HCT116 (cell line): ENCODE results near the gene ATP6V1B1. TPM values are rescaled to one million over a fixed set of nuclear protein-coding genes. Genes with fewer than 3 reads are reported as not detected.

Experiments
- ATAC-seq: fragments of 200-7000 bp; cut with Tn5 transposase; 2 replicates; pipeline ENCODE4 v1.9.1; 2020; ENCODE audit warnings: mild to moderate bottlenecking, moderate library complexity
- BruUV-seq: library from RNA; stranded (reverse); fragments of 400-500 nt; replicated peaks from 2 replicates; lab custom pipeline; 2021; lab: Mats Ljungman, UMichigan
- CTCF ChIA-PET: fragments of 300-600 bp; sonication (Branson Sonifier 250); formaldehyde crosslinking; loops from one replicate; lab custom pipeline; 2021; ENCODE audit warnings: antibody characterized with exemption; lab: Charles Lee
- POLR2A ChIA-PET: fragments of 300-600, 350-600 bp; sonication (Branson Sonifier 250); formaldehyde crosslinking; loops from one replicate; lab custom pipeline; 2021; ENCODE audit warnings: antibody characterized with exemption; lab: Charles Lee
- RAD21 ChIA-PET, 2 experiments: fragments of 300-600 bp; sonication (Branson Sonifier 250); formaldehyde crosslinking; loops; one replicate each; lab custom pipeline; 2023; ENCODE audit warnings: low total read pairs in 2 of 2; ENCODE audit not compliant: uncharacterized antibody in 2 of 2, unreplicated experiment in 2 of 2, low non-redundant PET in 1 of 2; lab: Charles Lee
- DNase-seq: peaks from one replicate; pipeline ENCODE4 v3.0.0-alpha.2; 2010; ENCODE audit warnings: low read depth, low spot score
- H2AFZ ChIP-seq: fragments of 200-600 bp; shearing (Covaris generic), sonication (generic); 2 replicates; pipeline ENCODE4 v1.6.1; 2017; ENCODE audit warnings: low read depth, mixed run types, mixed read lengths, antibody characterized with exemption, low read length; ENCODE audit not compliant: poor library complexity, severe bottlenecking
- H3K27ac ChIP-seq: 2 replicates; pipeline ENCODE4 v1.5.1; 2012; ENCODE audit warnings: low read depth, low read length
- H3K27me3 ChIP-seq: fragments of 200-600 bp; sonication (generic); 2 replicates; pipeline ENCODE4 v1.6.1; 2016; ENCODE audit warnings: mixed run types, low read length, mixed read lengths; ENCODE audit not compliant: insufficient read depth
- H3K36me3 ChIP-seq, 2 experiments: fragments of 200-500 bp in 1 of 2; fragments of 200-600 bp in 1 of 2; sonication (Bioruptor generic) in 1 of 2; sonication (generic) in 1 of 2; 2 replicates each; pipeline versions ENCODE4 v1.5.1 to v1.6.1; 2014 to 2016; ENCODE audit warnings: low read length in 2 of 2, inconsistent platforms in 1 of 2, mixed read lengths in 1 of 2, mixed run types in 1 of 2; ENCODE audit not compliant: insufficient read depth in 2 of 2, control insufficient read depth in 1 of 2
- H3K4me1 ChIP-seq, 2 experiments: fragments of 200-600 bp in 1 of 2; sonication (generic) in 1 of 2; 2 replicates each; pipeline versions ENCODE4 v1.5.1 to v1.6.1; 2012 to 2017; ENCODE audit warnings: low read length in 2 of 2, inconsistent platforms in 1 of 2, mild to moderate bottlenecking in 1 of 2, mixed read lengths in 1 of 2, mixed run types in 1 of 2, moderate library complexity in 1 of 2; ENCODE audit not compliant: insufficient read depth in 2 of 2, control insufficient read depth in 1 of 2
- H3K4me2 ChIP-seq: fragments of 200-600 bp; sonication (generic); 2 replicates; pipeline ENCODE4 v1.6.1; 2017; ENCODE audit warnings: mixed run types, low read length, mixed read lengths
- H3K4me3 ChIP-seq, 2 experiments: fragments of 200-600 bp in 1 of 2; sonication (generic) in 1 of 2; replicated peaks in 1 of 2; 2 replicates each; pipeline ENCODE4 v1.5.1; 2011 to 2016; ENCODE audit warnings: low read length in 2 of 2, control low read depth in 1 of 2, low read depth in 1 of 2, mild to moderate bottlenecking in 1 of 2, mixed read lengths in 1 of 2, mixed run types in 1 of 2
- H3K79me2 ChIP-seq: fragments of 200-600 bp; sonication (generic); 2 replicates; pipeline ENCODE4 v1.6.1; 2017; ENCODE audit warnings: mild to moderate bottlenecking, mixed run types, low read length, moderate library complexity, mixed read lengths; ENCODE audit not compliant: insufficient read depth
- H3K9ac ChIP-seq: fragments of 200-600 bp; sonication (generic); 2 replicates; pipeline ENCODE4 v1.6.1; 2016; ENCODE audit warnings: low read length, mixed read lengths
- H3K9me2 ChIP-seq: fragments of 200-600 bp; sonication (generic), shearing (Covaris generic); 2 replicates; pipeline ENCODE4 v1.6.1; 2017; ENCODE audit warnings: mixed run types, mild to moderate bottlenecking, moderate library complexity; ENCODE audit not compliant: insufficient read depth
- H3K9me3 ChIP-seq, 2 experiments: fragments of 200-500 bp in 1 of 2; fragments of 200-600 bp in 1 of 2; sonication (Bioruptor generic) in 1 of 2; sonication (generic) in 1 of 2; 2 replicates each; pipeline ENCODE4 v1.6.1; 2014 to 2017; ENCODE audit warnings: low read length in 2 of 2, mixed read lengths in 2 of 2, inconsistent platforms in 1 of 2, low read depth in 1 of 2, mild to moderate bottlenecking in 1 of 2, mixed run types in 1 of 2, moderate library complexity in 1 of 2; ENCODE audit not compliant: control insufficient read depth in 1 of 2, insufficient read depth in 1 of 2
- H4K20me1 ChIP-seq: fragments of 200-600 bp; sonication (generic), shearing (Covaris generic); 2 replicates; pipeline ENCODE4 v1.6.1; 2017; ENCODE audit warnings: mixed run types, mild to moderate bottlenecking, moderate library complexity; ENCODE audit not compliant: insufficient read depth
- CBX3 ChIP-seq: IDR thresholded peaks from 2 replicates; pipeline ENCODE4 v1.6.1; 2012; ENCODE audit warnings: low read depth
- EGR1 ChIP-seq: IDR thresholded peaks from 2 replicates; pipeline ENCODE4 v1.6.1; 2012; ENCODE audit warnings: low read depth
- ELF1 ChIP-seq: IDR thresholded peaks from 2 replicates; pipeline ENCODE4 v1.6.1; 2012; ENCODE audit warnings: low read depth, borderline replicate concordance
- FOSL1 ChIP-seq: IDR thresholded peaks from 2 replicates; pipeline ENCODE4 v1.6.1; 2012; ENCODE audit warnings: low read depth
- JUND ChIP-seq: IDR thresholded peaks from 2 replicates; pipeline ENCODE4 v1.6.1; 2012
- POLR2A ChIP-seq: IDR thresholded peaks from 2 replicates; pipeline ENCODE4 v1.7.0; 2011; ENCODE audit warnings: borderline replicate concordance; ENCODE audit not compliant: insufficient read depth, insufficient read length; ENCODE audit errors: extremely low read depth
- RAD21 ChIP-seq: IDR thresholded peaks from 2 replicates; pipeline ENCODE4 v1.6.1; 2012; ENCODE audit warnings: low read depth, mild to moderate bottlenecking
- SIN3A ChIP-seq: IDR thresholded peaks from 2 replicates; pipeline ENCODE4 v1.6.1; 2012; ENCODE audit warnings: low read depth
- ZFX ChIP-seq: fragments of 450-650 bp; IDR thresholded peaks from 2 replicates; pipeline ENCODE4 v1.6.1; 2017
- intact Hi-C: fragments of 100-400 bp; cut with micrococcal nuclease; formaldehyde crosslinking; loops from 2 replicates; pipeline ENCODE4 v1.10.0; 2022
- total RNA-seq: library from RNA; stranded (reverse); gene quantifications from one replicate; pipeline ENCODE4 v1.2.1, GENCODE V29; 2021; ENCODE audit not compliant: unreplicated experiment
- TF ChIP-seq, protein P1 (sequence below), 3 experiments: fragments of 200-600 bp in 1 of 3; sonication (generic) in 1 of 3; IDR thresholded peaks in 2 of 3; conservative IDR thresholded peaks in 1 of 3; 2 replicates each; pipeline ENCODE4 v1.5.1; 2012 to 2017; ENCODE audit warnings: low read depth in 2 of 3, low read length in 2 of 3, antibody characterized with exemption in 1 of 3, borderline replicate concordance in 1 of 3, control low read depth in 1 of 3, mild to moderate bottlenecking in 1 of 3, mixed read lengths in 1 of 3, mixed run types in 1 of 3, moderate library complexity in 1 of 3; ENCODE audit not compliant: insufficient read depth in 1 of 3
- TF ChIP-seq, protein P2 (sequence below): IDR thresholded peaks from 2 replicates; pipeline ENCODE4 v1.6.1; 2012
- TF ChIP-seq, protein P3 (sequence below): IDR thresholded peaks from 2 replicates; pipeline ENCODE4 v1.6.1; 2012; ENCODE audit warnings: low read depth

Gene ATP6V1B1
- total RNA-seq, 1 experiment from 2014 or later = 0.74 TPM

DNA sequence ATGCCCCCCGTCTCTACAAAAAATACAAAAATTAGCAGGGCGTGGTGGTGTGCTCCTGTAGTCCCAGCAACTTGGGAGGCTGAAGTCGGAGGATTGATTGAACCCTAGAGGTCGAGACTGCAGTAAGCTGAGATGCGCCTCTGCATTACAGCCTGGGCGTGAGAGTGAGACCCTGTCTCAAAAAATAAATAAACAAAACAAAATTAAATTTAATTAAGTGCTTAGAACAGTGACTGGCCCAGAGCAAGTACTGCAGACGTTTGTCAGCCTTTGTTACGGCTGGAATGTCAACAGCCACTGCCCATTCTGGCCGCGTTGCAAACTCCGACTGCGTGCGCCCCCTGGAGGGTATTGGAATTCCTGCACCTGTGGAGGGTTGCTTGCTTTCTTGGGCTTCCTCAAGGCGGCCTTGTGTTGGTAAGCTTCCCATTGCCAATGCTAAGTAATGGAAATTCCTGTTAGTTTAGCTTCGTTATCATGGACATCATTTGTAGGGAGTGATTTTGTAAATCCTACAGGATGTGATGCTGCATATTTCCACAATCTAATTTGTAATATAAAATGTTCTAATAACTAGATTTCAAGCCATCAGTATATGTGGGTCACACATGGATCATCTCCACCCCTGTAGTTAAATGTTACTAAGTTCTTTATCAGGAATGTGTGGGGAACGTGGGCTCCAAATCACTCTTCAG, 15.9 kb upstream of the ATP6V1B1 start:
- H3K9ac ChIP-seq = no peak overlapping the region
- no peak overlapping the region for H3K4me3 ChIP-seq
- DNase-seq = peak; percentile 54
- no peaks in the 10 kb centered on the region for H3K27me3 ChIP-seq
- H3K27ac ChIP-seq = no peak overlapping the region
- no peaks in the 10 kb centered on the region for H3K9me2 ChIP-seq
- RAD21 ChIA-PET = interaction anchor here in 1 of 2 experiments (1.0 kb wide), 1 partner anchor 48 kb away, joined by 3 read pairs; no protein-coding TSS in a partner anchor
- no peaks in the 10 kb centered on the region for H3K79me2 ChIP-seq
- intact Hi-C loops = loop anchor here (1.0 kb wide), 1 partner anchor 49 kb away; no protein-coding TSS in a partner anchor
- H3K9me3 ChIP-seq = no peaks in the 10 kb centered on the region
- H3K4me2 ChIP-seq = peak overlapping the region; percentile 5; the same call in 1 of the 2 replicates
- H3K36me3 ChIP-seq = no peaks in the 10 kb centered on the region
- ATAC-seq = peak; percentile 85
- H3K4me1 ChIP-seq = no peaks in the 10 kb centered on the region
- H4K20me1 ChIP-seq = no peaks in the 10 kb centered on the region
- BruUV-seq = no TSS peak
- TF ChIP-seq ZFX (no peak), RAD21 (peak; percentile 83), CBX3 (peak; percentile 66; the same call in 1 of the 2 replicates)
- TF ChIP-seq, protein P1, sequence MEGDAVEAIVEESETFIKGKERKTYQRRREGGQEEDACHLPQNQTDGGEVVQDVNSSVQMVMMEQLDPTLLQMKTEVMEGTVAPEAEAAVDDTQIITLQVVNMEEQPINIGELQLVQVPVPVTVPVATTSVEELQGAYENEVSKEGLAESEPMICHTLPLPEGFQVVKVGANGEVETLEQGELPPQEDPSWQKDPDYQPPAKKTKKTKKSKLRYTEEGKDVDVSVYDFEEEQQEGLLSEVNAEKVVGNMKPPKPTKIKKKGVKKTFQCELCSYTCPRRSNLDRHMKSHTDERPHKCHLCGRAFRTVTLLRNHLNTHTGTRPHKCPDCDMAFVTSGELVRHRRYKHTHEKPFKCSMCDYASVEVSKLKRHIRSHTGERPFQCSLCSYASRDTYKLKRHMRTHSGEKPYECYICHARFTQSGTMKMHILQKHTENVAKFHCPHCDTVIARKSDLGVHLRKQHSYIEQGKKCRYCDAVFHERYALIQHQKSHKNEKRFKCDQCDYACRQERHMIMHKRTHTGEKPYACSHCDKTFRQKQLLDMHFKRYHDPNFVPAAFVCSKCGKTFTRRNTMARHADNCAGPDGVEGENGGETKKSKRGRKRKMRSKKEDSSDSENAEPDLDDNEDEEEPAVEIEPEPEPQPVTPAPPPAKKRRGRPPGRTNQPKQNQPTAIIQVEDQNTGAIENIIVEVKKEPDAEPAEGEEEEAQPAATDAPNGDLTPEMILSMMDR (IDR thresholded peaks at IDR 0.05 in 2 of 3, conservative IDR thresholded peaks at IDR 0.05 in 1 of 3; ENCODE audit: borderline replicate concordance in 1 of 3, insufficient read depth in 1 of 3, low read depth in 2 of 3, low read length in 2 of 3) = peak; percentile 91 to 94 (median 93)
- POLR2A ChIA-PET = no interaction called here
- H2AFZ ChIP-seq = no peak overlapping the region
- CTCF ChIA-PET = interaction anchor here (1.0 to 1.6 kb wide), 8 partner anchors 8 to 131 kb away, joined by 3 to 8 read pairs (median 3); no protein-coding TSS in a partner anchor

DNA sequence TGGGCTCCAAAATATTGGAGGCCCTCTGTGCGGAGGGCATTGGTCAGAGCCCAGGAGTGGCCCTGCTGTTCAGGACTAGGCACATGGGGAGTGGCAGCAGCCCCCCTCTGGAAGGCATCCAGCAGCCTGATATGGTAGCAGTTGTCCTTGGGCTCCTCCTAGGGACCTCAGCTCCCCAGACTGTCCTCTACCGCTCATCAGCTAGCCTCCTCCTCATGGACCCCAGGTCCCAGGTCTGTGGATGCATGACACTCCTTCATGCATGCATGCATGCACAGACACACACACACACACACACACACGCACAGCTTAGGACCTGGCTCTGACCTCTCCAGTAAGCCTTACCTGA, 15.4 kb upstream of the ATP6V1B1 start:
- H3K9ac ChIP-seq = no peak overlapping the region
- no peak overlapping the region for H2AFZ ChIP-seq
- RAD21 ChIA-PET = interaction anchor here in 1 of 2 experiments (1.0 kb wide), 1 partner anchor 48 kb away, joined by 3 read pairs; no protein-coding TSS in a partner anchor
- DNase-seq (no peak), ATAC-seq (no peak)
- no peaks in the 10 kb centered on the region for H3K36me3 ChIP-seq
- CTCF ChIA-PET = interaction anchor here (1.0 to 1.6 kb wide), 8 partner anchors 9 to 131 kb away, joined by 3 to 8 read pairs (median 3); no protein-coding TSS in a partner anchor
- no peak overlapping the region for H3K4me3 ChIP-seq
- H3K4me1 ChIP-seq = no peaks in the 10 kb centered on the region
- POLR2A ChIA-PET = no interaction called here
- intact Hi-C loops = loop anchor here (1.0 kb wide), 1 partner anchor 49 kb away; no protein-coding TSS in a partner anchor
- no peak overlapping the region for H3K27ac ChIP-seq
- no TSS peak for BruUV-seq
- H3K27me3 ChIP-seq = no peaks in the 10 kb centered on the region
- H3K79me2 ChIP-seq = no peaks in the 10 kb centered on the region
- H3K9me3 ChIP-seq = no peaks in the 10 kb centered on the region
- no peaks in the 10 kb centered on the region for H3K9me2 ChIP-seq
- no peak overlapping the region for H3K4me2 ChIP-seq
- no peaks in the 10 kb centered on the region for H4K20me1 ChIP-seq
- TF ChIP-seq POLR2A (no peak), EGR1 (no peak), ELF1 (no peak), RAD21 (no peak), FOSL1 (no peak), SIN3A (no peak), JUND (no peak)
- TF ChIP-seq, protein P2, sequence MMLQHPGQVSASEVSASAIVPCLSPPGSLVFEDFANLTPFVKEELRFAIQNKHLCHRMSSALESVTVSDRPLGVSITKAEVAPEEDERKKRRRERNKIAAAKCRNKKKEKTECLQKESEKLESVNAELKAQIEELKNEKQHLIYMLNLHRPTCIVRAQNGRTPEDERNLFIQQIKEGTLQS = no peak
- TF ChIP-seq, protein P3, sequence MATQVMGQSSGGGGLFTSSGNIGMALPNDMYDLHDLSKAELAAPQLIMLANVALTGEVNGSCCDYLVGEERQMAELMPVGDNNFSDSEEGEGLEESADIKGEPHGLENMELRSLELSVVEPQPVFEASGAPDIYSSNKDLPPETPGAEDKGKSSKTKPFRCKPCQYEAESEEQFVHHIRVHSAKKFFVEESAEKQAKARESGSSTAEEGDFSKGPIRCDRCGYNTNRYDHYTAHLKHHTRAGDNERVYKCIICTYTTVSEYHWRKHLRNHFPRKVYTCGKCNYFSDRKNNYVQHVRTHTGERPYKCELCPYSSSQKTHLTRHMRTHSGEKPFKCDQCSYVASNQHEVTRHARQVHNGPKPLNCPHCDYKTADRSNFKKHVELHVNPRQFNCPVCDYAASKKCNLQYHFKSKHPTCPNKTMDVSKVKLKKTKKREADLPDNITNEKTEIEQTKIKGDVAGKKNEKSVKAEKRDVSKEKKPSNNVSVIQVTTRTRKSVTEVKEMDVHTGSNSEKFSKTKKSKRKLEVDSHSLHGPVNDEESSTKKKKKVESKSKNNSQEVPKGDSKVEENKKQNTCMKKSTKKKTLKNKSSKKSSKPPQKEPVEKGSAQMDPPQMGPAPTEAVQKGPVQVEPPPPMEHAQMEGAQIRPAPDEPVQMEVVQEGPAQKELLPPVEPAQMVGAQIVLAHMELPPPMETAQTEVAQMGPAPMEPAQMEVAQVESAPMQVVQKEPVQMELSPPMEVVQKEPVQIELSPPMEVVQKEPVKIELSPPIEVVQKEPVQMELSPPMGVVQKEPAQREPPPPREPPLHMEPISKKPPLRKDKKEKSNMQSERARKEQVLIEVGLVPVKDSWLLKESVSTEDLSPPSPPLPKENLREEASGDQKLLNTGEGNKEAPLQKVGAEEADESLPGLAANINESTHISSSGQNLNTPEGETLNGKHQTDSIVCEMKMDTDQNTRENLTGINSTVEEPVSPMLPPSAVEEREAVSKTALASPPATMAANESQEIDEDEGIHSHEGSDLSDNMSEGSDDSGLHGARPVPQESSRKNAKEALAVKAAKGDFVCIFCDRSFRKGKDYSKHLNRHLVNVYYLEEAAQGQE = no peak
